COR-L47 (cell line): ENCODE data around the gene TARP.

ENCODE experiments used
- DNase-seq: peaks from one replicate; lab custom pipeline; 2025; lab: John Stamatoyannopoulos, UW

Gene TARP

DNA sequence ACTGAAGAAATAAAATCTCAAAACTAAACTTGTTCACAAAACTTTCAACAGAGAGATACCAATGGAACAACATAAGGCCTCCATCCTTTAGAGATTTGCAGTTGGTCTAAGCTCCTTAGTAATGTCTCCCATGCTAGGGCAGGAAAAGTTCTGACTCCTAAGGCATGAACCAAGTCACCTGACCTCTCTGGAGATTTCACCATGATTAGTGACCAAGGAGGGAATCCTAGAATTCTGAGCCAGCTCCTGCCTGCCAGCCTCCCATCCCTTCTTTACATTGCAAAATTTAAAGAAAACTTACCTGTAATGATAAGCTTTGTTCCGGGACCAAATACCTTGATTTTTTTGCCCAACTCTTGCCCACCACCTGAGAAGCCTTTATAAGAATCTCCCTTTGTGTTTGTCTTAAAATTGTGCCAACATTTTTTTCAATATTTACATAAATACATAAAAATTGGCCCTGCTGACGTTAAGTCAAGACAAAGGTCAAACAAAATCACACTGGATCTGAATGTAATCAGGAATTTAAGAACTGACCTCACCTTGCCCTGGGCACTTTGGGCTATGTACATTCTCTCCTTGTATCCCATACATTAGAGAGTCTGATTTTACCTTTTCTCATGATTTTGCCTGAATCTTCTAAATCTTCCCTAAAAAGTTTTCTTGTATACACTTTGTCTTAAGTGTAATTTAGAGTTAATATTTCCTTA is at the start of gene TARP:
TARP (minus strand) TSS at position 351 of the 710 bp plus-strand sequence.
- DNase-seq, result no peak

DNA sequence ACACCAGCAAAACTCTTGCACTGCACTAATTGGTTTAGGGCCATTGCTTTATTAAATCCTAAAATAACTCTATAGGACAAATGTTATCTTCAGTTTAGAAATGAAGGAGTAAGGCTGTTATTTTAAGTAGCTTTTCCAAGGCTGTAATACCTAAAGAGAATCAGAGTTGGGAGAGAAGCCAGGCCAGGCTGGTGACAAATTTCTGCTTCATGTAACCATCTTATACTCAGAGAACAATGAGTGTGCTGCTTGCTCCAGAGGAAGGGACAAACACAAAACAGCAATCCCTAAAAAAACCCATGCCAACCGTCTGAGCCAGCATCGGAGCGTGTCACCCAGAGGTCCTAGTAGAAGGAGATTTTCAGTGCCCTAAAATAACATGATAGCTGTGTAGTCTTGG is 49.7 kb upstream of the TARP start:
- DNase-seq, result no peak

DNA sequence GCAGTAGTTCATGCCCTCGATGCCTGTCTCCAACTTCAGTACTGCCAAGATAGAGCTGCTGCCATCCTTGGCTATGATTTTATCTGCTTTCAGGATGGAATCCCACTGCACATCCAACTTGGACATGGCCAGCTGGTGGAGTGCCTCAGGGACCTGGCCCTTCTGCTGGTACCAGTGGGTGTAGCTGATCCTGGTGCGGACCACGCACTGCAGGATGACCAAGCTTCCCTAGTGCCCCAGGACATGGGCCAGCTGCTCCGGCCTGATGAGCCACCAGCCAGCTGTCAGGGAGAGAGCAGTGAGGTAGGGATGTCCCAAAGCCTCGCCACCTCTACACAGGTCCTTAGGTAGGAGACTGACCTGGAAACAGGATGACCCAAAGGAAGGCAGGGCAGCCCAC is 49.0 kb upstream of the TARP start:
- DNase-seq, result no peak

DNA sequence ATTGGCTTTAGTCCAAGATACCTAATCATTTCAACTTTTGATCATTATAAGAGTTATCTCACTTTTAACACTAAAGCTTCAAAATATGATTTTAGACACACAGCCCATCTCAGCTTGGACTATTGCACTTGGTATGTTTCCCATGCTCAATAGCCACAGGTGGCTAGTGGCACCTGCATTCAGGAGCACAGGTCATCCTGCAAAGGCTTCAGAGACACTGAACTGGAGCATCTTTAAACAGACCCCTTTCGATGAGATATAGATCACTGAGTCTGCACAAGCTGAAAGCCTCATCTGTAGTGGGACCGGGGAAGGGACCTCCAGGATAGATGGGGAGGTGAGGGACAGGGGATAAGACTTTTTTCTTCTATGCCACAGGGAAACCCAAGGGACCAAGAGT is 48.5 kb upstream of the TARP start:
- DNase-seq, result no peak

DNA sequence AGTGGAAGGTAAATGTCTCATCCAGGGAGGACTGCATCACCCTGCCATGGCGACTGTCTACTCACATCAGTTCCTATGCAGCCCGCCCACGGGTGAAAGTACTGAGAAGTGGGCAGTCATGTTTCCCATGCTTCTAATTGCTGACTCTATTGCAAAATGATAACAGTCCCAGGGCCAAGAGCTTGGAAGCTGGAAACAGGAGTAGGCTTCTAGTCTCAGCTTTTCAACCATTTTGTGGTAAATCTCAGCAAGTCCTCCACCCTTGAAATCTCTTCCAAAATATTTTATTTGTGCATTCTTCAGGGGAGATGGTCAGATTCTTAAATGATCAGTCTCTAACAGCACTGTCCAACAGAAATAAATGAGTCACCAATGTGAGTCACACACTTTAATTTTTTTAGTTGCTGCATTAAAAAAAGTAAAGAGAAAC is 48.1 kb upstream of the TARP start:
- no peak for DNase-seq

DNA sequence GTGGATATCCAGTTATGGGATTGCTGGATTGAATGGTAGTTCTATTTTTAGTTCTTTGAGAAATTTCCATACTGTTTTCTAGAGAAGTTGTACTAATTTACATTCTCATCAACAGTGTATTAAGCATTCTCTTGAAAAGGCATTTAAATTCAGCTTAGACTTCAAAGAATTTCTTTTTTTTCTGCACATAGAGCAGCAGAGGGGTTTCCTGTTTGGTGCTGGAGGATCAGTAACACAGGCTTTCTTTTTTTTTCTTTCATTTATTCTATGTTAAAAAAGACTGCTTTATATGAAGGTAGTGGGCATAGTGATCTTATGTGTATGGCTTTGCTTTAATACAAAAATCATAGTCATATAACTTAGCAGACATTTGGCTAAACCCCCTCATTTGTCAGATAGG is 47.6 kb upstream of the TARP start:
- DNase-seq, result no peak

DNA sequence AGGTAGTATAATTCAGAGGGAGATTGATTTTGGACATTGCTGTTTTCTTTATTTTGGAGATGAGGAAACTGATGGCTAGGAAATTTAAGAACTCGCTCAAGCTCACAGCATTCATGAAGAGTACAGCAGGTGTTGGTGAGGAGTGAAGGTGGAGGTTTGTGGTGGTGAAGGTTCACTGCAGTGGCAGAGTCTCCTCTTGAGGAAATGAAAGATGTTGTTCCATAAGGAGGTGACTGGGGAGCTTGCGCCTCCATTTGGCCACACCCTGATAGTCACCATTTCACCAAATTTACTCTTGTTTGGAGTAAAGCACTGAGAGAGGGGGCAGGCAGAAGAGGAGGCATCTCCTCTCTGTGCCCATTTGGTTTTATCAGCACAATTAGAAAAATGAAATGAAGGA is 46.4 kb upstream of the TARP start:
- DNase-seq, result no peak

DNA sequence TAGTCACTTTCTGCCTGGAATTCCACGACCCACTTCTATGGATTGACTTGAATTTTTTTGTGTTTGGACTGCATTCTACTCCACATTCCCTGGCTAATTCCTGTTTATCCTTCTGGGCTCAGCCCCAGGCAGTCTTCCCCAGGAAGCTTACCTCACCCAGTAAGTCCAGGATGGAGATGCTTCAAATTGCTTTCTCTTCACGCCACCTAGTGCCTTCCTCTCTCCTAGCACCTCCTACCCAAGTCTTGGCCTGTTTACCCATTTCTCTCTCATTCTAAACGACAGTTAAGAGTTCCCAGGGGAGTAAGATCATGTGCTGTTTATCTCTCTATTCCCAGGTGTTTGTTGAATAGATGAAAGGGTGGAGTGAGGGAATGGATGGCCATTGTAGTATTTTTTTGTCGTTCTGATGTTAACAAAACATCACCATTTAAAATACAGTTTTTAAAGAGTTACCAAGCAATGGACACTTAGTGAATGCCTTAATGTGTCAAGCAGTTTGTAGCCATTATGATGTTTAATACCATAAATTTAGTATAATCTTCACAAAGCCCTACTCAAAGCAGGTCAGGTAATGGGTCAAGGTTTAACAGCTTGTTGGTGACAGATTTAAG is 45.5 kb upstream of the TARP start:
- DNase-seq, result peak; percentile 72

DNA sequence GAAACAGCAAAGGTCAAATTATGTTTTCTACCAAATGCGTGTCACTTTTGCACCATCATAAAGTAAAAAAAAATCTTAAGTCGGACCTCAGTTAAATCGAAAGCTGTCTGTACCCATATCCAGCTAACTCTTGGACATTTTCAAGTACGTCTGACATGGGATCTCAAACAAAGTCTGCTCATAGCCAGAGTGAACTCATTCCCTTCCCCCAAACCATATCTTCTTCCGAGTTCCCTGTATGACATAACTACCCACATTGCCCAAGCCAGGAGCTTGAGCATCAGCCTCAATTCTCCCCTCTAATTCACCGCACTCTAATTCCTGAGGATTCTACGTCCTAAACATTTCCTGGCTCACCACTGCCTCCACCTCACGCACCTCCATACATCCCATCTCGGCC is 44.8 kb upstream of the TARP start:
- DNase-seq, result no peak

DNA sequence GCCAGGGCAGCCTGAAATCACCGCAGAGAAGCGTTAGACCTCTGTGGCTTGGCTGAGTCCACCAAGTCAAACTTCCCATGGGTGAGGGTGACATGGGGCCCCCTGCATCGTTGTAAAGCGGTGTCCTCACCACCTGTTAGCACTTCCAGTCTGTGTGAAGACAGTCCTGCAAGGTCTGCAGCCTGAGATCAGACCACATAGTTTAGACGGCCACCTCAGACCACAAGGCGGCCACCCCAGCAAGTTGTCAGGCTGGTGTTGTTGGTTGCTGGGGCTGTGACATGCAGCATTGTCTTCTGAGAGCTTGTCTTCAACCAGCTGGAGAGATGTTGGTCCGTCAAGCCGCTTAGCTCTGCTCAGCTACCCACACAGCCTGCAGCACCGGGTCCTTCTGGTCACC is 44.1 kb upstream of the TARP start:
- DNase-seq, result no peak

DNA sequence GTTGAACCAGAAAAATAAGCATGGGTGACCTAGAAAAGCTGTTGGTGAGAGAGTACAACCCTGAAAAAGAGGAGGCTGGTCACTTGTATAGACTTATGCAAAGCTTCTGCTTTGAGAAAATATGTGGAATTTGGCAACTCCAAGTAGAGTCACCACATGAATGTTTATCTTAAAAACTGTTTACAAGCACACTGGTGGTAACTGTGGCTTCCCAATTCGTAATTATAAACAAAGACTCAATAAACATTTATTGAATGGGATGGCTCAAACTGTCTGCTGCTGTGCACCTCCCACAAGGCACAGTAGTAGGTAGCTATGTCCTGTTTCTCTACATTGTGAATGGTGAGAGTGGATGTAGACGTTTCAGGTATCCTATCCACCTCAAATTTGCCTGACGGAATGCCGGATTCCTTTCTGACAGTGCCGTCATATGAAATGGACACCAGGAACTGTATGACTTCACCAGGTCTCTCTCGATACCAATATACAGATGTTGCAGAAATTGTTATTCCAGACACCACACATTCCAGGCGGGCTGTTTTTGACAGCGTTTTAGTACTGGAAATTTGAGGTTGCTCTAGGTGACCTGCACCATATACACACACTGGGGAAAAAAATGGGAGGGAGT is 43.4 kb upstream of the TARP start:
- DNase-seq, result no peak

DNA sequence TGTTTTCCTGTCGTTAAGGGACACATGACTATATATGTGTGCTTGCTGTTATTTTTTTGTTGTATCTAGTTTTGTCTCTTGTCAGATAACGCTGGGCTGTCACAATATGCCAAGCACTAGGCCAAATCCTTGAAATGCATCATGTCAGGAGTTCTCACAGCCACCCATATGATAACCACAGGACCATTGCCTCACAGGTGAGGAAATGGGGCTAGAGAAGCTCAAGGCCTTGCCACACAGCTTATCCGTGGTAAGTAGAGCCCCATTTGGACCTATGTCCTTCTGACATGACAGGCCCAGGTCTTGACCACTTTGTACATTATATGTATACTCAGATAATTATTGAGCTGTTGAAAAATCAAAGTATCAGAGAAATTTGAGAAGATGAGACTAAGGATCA is 42.0 kb upstream of the TARP start:
- DNase-seq, result no peak

DNA sequence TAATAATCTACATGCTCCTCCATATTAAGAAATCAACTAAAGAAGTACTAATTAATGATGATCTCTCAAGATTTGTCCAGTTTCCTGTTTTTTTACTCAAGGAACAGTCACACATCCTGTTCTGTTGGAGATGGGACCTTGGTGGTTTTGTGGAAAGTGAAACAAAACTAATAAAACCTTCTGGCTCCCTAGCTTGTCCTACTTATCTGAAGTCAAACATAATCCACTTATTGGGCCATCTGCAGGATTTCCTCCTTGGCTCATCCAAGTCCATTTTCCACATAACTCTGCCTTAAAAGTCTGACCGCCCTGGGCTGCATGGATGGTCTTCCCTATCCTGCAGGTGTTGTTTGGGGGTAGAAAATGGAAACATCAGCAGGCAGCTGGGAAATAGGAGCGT is 39.4 kb upstream of the TARP start:
- DNase-seq, result no peak

DNA sequence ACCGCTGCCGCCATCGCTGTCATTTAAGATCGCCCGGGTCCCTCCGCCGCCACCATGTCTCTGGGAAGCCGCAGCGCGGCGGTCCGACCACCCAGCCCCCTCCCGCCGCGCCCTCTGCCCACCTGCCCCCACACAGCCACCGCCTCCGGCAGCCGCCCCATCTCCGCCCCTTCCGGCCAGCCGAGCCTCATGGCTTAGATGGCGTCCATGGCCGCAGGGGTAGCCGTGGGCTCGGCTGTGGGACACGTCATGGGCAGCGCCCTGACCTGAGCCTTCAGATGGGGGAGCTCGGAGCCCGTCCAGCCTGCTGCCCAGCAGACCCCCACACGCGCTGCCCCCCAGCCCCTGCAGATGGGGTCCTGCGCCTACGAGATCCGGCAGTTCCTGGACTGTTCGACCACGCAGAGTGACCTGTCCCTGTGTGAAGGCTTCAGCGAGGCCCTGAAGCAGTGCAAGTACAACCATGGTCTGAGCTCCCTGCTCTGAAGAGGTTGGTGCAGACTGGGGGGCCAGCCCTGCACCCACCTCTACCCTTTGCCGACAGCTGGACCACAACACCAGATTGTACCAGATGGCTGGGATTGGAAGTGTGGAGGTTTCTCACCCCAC is 38.0 kb upstream of the TARP start:
- DNase-seq, result peak; percentile 67

DNA sequence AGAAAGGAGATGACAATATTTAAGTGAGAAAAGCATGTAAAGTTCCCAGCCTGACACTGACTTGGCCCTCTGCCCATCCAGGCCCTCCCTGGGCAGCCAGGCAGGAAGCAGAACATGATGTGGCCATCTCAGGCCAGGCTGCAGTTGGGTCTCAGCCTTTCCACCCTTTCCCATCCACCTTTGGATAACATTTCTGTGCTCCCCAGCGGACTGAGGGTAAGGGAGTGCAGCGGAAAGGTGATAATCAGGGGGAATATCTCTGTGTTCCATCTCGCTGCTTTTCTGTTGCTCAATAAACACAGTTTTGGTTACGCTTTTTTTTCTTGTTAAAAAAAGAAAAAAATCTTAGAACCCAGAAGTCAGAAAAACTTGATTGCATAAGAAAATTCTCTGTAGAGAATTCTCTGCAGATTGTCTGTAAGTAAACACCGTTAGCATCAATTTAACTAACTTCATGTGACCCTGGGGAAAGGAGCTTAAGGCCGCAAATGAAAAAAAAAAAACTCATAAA is 37.2 kb upstream of the TARP start:
- DNase-seq, result no peak

DNA sequence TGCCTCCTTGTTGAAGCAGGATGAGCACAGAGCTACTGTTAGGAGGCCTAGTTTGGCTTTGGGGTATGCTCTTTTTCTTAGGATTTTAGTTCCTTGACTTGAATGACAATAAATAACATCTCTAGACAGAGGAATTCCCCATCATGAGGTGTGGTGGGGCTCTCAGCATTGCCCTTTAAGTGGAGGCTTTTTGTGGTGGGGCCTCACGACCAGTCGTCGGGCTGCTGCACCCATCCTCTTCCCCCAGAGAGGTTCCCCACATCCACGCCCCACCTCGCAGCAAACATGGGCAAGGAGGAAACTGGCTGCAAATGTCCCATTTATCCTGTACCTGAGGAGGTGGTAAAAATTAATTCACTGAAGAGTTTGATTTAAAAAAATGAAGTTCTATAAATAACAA is 36.1 kb upstream of the TARP start:
- no peak for DNase-seq

DNA sequence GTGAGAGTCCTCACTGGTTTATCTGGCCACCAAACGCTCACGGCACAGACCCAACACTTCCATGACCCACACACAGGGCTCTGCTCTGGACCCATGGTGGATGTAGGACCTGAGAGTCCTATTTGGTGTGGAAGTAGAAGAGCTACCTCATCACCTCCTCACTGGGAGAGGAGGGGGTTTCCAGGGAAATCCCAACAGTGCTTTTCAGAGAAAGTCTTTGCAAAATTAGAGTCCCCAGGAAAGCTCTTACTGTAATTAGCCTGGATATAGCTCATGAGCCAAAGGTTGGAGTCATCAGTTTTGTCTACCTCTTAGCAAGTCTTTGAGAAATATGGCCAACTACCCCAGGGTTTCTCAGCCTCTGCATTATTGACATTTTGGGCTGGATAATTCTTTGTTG is 34.7 kb upstream of the TARP start:
- DNase-seq, result no peak

DNA sequence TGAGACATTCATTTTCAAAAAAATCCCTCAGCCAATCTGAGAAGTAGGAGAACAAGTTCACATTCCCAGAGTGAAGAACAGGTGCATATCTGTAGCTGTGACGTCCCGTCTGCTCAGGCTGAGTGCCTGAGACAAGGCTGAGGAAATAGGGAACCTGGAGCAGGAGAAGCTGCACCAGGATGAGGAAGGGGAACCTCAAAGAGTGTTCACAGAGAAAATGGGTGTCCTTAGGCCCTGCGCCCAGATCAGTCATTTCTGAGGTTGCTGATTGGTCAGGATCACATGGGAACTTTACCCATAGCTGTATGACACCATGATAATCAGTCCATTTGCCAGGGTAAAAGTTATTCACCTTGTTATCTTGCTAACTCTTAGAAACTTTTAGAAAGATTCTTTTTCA is 34.2 kb upstream of the TARP start:
- no peak for DNase-seq

DNA sequence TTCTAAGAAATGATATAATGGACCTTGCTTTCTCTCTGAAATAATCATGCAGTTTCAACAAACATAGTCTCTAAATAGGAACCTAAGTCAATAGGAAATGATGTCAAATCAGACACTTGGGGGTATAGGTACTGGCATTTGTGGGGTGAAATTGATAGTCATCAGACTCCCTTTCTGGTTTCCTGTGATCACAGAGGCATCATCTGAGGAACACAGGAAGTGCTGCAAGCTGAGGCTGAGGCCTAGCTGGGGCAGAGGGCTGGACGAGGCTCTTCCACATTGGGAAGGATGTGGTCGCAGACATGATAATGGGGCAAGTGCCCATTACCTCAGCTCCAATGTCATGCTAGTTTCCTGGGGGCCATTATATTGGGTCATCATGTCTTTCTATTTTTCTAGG is 33.5 kb upstream of the TARP start:
- DNase-seq, result no peak

DNA sequence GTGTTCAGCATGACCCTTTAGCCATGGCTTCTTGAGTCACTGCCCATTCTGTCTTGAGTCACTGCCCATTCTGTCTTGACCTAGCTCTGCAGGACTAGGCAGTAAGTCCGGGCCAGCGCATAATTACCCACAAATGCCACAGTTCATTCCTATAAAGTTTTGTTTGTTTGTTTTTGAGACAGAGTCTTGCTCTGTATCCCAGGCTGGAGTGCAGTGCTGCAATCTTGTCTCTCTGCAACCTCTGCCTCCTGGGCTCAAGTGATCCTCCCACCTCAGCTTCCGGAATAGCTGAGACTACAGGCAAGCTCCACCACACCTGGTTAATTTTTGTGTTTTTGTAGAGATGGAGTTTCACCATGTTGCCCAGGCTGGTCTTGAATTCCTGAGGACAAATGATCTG is 32.7 kb upstream of the TARP start:
- DNase-seq, result no peak

DNA sequence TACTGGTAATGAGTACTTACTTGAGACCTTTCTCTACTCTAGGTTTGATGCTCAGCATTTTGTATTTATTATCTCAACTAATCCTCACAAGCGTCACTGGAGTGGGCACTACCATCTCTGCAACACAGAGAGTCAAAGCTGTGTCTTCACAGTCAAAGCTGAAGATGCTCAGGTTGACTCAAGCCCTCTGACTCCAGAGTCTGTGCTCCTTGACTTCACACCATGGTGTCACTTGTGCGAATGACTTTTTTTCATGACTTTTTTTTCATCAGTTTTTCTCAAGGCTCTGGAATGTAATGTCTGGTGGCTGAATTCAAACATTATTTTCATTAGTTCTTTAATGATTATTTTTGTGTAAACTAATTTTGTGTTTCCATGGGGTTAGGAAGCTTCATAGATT is 30.4 kb upstream of the TARP start:
- DNase-seq, result no peak

DNA sequence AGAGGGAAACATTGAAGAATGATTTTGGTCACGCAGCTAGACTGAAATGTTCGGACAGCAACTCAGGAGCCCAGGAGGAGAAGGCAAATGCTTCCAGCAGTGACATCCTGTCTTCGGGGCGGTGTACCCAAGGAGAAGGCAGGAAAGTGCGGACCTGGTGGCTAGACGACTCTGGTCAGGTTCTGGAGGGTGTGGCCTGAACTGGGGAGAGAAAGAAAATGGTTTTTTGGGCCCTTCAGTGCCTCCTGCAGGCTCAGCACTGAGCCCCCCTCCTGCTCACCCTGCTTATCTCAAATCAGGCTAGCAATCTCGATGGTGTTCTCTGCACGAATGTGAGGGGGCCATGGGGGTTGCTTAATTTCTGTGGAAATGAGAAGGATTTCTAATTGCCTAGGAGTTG is 26.7 kb upstream of the TARP start:
- DNase-seq, result no peak

DNA sequence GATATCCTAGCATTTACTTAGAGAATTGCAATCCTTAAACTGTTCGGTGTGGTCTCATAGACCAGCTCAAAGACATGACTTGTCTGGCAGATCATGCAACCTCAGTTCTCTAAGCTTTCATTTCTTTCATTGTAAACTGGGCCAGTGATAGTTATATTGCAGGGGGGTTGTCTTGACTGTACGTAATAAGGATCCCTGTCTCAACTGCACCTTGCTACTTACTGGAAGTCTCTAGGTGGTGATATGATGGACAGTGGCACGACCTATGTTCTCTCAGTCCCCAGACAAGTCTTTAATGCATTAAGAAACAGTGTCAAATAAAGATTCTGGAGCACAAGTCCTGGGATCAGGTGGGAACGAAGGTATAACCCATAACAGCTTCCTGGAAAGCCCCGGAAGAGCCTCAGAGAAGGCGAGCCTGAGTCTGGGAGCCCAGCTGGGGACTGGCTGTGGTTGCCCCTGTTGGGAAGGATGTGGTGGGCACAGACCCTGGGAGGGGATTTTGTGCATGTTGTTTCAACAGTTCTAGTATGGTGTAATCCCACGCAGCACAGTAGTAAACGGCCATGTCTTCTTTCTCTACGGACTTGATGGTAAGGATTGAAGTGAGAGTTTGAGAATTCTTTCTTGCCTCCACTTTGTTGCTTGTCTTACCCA is 26.0 kb upstream of the TARP start:
- no peak for DNase-seq
